CD1c-positive myeloid dendritic cell (primary cell): ENCODE measurements around the gene SKAP1.
"Not testable (repeated sequence)": the region's sequence is repeated elsewhere in the genome, so short reads cannot be mapped to it uniquely, and the experiment has no call there.

Experiments
- DNase-seq: peaks from one replicate; pipeline ENCODE4 v3.0.0-alpha.2; 2016; ENCODE audit errors: extremely low spot score

SKAP1 gene

GRCh38 chr17:48373130-48373830 lies 56.7 kb downstream of the SKAP1 start:
- no peak for DNase-seq

GRCh38 chr17:48368967-48369366 lies 61.0 kb downstream of the SKAP1 start:
- DNase-seq: not testable (repeated sequence)

- DNase-seq: no peak
Measured at GRCh38 chr17:48368352-48368908, 61.6 kb downstream of the SKAP1 start.

DNA sequence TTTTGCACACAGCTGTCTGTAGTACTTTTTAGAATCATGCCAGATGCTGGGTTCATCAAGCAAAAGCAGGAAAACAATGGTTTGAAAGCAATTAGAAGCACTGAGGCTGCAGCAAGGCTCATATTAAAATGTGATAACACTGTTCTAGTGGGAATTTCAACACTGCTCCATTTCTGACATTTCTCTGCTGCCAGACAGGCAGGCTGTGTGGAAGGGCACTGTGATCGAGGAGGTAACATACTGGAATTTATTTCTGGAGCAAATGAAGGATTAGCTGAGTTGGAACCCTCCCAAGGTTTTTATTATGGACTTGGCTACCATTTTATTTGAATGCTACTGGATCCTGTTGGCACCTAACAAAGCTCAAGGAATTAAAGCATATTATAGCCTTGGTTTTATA lies 66.9 kb downstream of the SKAP1 start:
- no peak for DNase-seq

DNA sequence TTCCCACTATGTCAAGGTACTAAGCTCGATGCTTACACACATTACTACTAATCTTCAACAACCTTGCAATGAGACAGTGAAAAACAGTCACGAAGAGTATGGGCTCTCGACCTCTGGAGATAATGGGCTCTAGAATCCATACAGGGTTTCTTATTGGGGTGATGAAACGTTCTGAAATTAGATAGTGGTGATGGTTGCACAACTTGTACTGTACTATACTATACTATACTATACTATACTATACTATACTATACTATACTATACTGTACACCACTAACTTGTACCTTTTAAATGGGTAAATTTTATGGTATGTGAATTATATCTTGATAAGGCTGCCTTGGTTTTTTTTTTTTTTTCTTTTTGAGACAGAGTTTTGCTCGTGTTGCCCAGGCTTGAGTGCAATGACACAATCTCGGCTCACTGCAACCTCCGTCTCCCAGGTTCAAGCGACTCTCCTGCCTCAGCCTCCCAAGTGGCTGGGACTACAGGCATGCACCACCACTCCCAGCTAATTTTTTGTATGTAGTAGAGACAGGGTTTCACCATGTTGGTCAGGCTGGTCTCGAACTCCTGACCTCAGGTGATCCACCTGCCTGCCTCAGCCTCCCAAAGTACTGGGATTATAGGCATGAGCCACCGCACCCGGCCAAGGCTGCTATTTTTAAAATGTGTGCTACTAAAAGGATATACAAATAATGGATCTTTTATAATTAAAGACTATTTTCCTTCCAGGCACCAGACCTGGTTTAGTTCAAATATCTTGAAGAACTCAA lies 69.0 kb downstream of the SKAP1 start:
- not testable (repeated sequence) for DNase-seq

- DNase-seq: peak; percentile 6
Measured at GRCh38 chr17:48357779-48358602, 72.0 kb downstream of the SKAP1 start.

- DNase-seq: no peak
Measured at GRCh38 chr17:48356866-48357265, 73.1 kb downstream of the SKAP1 start.

DNA sequence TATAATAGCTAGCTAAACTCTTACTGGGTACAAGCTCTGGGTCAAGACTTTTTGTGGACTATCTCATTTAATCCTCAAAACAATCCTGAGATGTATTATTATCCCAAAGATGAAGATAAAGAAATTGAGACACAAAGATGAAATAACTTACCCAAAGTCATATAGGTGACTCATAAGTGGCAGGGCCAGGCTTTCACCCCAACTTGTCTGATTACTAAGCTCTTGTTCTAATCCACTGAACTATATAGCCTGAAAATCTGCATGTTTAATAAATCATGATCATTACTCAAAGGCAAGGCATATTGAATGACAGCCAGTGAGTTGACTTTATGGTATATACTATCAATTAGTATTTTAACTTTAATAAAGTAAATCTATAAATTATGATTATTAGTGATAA lies 77.4 kb downstream of the SKAP1 start:
- no peak for DNase-seq

- peak; percentile 57 for DNase-seq
Measured at GRCh38 chr17:48351911-48352332, 78.1 kb downstream of the SKAP1 start.

DNA sequence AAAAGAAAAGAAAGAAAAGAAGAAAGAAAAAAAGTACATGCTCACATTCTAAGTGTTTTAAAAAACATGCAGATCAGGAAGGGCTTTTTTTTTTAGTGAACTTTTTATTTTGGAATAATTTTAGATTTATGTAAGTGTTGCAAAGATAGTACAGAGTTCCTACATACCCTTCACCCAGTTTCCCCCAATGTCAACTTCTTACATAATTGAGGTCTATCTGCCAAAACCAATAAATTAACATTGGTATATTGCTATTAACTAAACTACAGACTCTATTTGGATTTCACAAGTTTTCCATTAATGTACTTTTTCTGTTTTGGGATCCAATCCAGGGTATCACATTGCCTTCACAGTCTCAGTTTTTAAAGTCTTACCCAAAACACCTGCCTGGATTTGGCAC lies 81.7 kb downstream of the SKAP1 start:
- DNase-seq: no peak

- no peak for DNase-seq
Measured at GRCh38 chr17:48347177-48347576, 82.8 kb downstream of the SKAP1 start.

DNA sequence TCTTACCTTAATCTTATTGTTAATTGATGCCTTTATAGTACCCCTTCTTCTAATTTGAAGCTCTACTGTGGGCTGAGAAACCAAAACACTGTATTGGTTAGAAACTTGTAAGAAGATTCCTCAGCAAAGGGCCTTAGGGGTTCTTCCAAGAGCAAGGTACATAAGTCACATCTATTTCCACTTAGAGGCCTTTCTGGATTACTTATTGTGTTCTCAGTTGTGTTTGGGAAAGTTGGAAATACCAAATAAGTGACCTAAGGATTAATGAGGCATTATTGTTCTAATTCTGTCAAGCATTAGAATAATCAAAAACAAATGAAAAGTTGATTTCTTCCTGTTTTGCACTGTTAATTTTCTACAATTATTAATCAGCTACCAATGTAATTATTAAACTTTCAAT lies 85.8 kb downstream of the SKAP1 start:
- DNase-seq: no peak

DNA sequence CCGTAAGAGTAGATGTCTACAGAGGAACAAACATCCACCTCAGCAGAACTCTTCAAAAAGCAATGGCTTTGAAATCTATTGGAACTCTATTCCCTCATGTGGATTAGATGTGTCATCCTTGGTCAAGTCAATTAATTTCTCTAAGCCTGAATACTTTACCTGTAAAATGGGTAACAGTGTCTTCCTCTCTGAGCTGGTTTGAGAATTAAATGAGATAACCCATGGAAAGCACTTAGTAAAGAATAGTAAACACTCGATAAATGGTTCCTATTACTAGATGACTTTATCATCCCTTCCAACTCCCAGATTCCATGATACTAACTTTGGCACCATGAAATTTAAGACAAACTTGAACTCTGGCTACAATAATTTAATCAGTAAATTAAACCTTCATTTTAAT lies 89.1 kb downstream of the SKAP1 start:
- no peak for DNase-seq

- DNase-seq: no peak
Measured at GRCh38 chr17:48338720-48339119, 91.3 kb downstream of the SKAP1 start.

DNA sequence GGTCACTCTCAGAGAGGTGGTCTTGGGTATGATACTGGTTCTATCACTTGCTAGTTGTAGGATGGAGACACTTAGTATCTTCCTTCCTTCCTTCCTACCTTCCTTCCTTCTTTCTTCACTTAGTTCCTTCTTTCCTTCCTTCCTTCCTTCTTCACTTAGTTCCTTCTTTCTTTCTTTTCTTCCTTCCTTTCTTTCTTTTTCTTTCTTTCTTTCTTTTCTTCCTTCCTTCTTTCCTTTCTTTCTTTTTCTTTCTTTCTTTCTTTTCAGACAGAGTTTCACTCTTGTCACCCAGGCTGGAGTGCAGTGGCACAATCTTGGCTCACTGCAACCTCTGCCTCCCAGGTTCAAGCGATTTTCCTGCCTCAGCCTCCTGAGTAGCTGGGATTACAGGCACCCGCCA lies 92.1 kb downstream of the SKAP1 start:
- not testable (repeated sequence) for DNase-seq

DNA sequence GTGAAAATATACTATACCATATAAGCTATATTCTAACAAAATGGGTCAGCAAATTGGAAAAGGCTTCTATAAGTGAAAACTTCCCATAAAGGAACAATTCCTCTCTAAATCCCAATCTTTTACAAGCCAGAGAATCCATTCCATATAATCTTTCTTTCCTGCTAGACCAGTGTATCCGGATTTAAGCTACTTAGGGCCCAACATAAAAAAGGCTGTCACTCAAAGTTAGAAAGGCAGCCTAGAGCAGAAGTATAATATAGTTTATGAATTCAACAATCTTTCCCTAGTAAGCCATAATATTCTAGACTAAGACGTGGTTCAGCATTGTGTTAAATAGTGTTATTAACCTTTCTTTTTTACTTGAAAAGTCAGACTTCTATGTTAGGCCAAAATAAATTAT lies 93.0 kb downstream of the SKAP1 start:
- DNase-seq: no peak

- peak; percentile 78 for DNase-seq
Measured at GRCh38 chr17:48335858-48336500, 94.0 kb downstream of the SKAP1 start.

GRCh38 chr17:48335146-48335784 lies 94.7 kb downstream of the SKAP1 start:
- DNase-seq: no peak

- no peak for DNase-seq
Measured at GRCh38 chr17:48333034-48333530, 96.9 kb downstream of the SKAP1 start.

DNA sequence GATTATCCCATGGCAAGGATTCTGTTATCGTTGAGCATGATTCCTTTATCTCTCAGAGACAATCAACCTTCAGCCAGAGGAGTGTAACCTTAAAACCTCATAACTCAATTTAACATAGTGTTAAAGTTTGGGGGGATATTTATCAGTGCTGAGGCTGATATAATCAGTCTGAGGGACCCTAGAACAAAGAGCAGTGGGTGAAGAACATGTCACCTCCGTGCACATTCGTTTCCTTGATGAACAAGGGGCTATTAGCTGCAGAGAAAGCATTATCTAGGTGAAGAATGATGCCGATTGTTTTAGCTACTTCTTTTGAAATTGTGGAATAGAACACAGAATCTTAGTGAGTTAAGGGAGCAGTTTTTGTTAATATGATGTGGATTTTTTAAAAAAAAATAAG lies 99.1 kb downstream of the SKAP1 start:
- DNase-seq: no peak

GRCh38 chr17:48330421-48330820 lies 99.6 kb downstream of the SKAP1 start:
- DNase-seq: no peak
